ENCODE results near the gene FYB1.
"Not testable (repeated sequence)": the region's sequence is repeated elsewhere in the genome, so short reads cannot be mapped to it uniquely, and the experiment has no call there.

FYB1 gene, protein sequence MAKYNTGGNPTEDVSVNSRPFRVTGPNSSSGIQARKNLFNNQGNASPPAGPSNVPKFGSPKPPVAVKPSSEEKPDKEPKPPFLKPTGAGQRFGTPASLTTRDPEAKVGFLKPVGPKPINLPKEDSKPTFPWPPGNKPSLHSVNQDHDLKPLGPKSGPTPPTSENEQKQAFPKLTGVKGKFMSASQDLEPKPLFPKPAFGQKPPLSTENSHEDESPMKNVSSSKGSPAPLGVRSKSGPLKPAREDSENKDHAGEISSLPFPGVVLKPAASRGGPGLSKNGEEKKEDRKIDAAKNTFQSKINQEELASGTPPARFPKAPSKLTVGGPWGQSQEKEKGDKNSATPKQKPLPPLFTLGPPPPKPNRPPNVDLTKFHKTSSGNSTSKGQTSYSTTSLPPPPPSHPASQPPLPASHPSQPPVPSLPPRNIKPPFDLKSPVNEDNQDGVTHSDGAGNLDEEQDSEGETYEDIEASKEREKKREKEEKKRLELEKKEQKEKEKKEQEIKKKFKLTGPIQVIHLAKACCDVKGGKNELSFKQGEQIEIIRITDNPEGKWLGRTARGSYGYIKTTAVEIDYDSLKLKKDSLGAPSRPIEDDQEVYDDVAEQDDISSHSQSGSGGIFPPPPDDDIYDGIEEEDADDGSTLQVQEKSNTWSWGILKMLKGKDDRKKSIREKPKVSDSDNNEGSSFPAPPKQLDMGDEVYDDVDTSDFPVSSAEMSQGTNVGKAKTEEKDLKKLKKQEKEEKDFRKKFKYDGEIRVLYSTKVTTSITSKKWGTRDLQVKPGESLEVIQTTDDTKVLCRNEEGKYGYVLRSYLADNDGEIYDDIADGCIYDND

DNA sequence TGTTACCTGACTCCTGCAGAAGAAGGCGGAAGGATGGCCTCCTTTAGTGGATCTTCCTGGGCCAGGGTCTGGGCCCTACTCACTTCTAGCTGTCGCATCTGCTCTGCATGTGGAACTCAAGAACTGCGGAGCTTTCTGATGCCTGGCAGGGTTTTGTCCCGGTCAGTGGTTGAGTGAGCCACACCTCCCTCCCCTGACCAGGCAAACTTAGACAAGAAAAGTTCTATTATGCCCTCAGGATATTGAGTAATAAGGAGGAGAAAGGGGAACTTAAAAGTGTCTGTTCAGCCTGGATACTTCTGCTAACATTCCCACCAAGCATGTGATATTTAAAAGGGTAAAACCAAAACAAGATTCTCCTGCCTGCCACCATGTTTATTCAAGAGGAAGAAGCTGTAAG lies at the start of gene FYB1:
Gene FYB1, minus strand, starts transcription at position 127 of the 400 bp plus-strand sequence. CDS start 16,603 bp downstream, outside the sequence.
- DNase-seq: no peak

DNA sequence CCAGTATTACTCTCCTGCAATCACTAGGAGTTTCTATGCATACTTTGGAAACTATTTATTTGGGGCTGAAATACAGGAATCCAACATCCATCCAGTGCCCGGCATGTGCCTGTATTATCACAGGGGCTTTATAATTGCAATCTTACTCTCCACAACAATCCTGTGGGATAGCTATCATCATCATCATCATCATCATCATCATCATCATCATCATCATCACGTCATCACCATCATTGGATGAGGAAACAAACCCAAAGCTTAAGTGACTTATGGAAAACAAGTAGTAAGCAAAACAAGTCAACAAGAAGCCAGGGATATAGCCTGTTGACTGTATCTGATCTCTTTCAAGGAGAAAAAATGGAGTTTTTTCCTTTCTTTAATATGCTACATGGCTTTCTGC lies 47.8 kb upstream of the FYB1 start:
- DNase-seq: no peak

DNA sequence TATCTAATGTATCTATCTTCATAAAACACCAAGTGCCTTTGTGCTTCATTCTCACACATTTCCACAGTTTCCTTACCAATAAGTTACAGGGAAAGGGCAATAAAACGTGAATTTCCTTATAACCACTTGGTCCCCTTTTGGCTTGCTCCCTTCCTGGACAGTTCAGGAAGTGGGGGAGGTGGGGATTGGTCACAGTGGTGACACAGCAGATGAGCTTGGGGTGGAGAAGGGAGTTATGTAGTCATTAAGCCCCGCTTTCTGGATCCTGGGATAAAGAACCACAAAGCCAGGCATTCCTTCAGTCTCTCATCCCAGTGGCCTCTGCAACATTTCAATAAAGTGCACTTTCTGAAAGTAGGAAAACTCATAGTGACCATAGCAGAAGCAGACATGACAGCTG lies 47.1 kb upstream of the FYB1 start:
- DNase-seq: no peak

DNA sequence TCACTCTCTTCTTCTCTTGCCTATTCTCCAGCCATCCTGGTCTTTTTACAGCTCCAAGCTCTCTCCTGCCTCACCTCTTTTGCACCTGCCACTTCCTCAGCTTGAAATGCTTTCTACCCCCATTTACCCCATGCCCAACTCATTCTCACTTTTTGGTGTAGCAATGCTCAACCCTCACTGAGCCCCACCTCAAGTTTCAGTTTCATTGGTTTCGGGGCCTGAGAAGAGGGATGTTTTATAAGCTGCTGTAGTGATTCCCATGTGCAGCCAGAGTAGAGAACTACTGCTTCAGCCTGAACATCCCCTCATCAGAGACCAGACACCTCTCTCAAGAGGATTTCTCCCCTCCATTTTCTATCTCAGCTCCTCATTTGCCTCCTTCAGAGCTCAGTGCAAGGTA lies 45.2 kb upstream of the FYB1 start:
- no peak for DNase-seq

DNA sequence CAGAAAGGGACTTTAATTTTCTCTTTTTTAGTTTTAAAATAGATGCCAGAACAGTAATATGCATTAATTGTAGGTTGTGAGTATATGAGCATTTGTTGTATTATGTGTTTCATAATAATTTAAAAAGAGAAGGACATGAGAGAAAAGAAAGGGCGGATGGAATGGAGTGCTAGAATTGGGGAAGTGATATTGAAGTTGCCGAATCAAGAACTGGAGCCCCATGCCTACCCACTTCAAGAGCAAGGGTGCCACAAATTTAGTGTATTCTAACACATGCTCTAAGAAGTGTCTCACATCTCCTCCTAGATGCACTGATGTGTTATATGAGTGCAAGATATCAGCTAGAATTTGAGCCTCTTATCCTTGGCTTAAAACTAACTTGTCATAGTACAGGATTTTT lies 43.6 kb upstream of the FYB1 start:
- no peak for DNase-seq

DNA sequence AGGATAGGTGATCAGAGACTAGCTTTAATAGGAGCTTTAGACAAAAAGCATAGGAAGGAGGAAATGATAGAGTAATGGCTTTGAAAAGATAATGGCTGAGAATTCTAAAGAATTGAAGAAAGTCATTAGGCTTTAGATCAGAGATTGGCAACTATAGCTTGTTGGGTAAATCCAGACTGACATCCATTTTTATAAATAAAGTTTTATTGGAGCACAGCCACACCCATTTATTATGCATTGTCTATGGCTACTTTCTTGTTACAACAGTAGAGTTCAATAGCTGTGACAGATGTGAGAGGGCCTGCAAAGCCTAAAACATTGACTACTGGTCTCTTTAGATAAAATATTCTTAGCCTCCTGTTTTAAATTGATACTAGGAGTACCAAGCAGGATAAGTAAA lies 40.7 kb upstream of the FYB1 start:
- no peak for DNase-seq

DNA sequence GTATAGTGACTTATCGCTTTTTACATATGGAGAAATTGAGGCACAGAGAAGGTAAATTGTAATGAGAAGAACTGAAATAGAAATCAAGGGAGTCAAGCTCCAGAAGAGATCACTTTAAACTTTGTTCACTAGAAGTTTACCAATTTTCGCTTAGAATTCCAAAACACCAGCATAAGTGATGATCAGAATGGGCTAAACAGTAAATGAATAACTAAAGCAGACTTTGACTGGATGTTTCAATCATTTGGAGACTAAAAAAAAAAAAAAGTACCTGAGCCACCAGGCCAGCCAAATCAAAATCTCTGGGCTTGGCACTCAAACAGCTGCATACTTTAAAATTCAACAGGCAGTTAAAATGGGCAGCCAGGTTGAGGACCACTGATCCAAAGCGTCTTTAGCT lies 38.2 kb upstream of the FYB1 start:
- no peak for DNase-seq

DNA sequence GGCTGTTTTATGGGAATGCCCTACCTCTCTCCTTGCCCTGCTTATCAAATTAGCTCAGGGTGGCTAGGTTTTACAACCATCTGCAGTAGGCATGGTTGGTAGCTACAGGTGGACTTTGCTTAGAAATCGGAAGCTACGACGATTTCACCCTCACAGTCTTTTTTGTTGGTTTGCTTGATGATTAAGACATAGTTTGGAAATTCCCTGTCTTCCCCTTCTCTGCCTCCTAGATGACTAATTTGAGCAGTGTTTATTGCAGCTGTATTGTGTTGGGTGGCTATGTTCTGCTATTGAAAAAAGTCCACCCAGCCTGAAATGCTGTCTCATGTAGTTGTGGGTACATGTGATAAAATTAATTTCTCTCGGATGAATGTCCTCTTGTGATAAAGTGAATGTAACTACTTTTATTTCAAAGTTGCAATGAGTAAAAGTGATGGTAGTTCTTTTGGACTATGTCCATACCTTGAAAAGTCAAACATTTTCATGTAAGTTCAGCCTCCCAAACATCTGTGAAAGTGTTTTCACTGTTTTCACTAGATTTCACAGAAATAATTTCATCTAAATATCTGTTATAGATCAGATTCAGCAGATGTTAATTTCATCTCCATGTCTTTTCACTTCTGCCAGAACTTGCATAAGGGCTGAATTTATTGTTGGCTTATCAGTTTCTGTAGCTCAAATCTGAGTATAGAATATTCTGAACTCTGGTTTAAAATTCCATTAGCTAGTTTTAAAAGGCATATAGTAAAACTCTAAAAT lies 37.3 kb upstream of the FYB1 start:
- no peak for DNase-seq

DNA sequence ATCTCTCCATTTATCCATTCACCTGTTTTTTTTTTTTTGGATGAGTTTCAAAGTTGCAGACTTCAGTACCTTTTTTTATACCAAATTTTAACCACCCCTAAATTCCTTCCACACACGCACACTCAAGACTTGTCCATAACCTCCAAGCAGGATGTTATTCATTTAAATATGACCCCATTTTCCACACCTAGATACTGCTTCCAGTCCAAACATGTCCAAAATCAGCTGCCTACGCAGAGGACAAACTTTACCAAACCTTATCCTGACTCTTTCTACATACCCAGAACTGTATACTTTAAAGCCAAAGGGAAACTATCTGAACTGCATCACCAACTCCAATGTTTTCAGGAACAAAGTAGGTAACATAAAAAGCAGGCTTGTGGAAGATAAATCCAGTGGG lies 36.0 kb upstream of the FYB1 start:
- DNase-seq: no peak

DNA sequence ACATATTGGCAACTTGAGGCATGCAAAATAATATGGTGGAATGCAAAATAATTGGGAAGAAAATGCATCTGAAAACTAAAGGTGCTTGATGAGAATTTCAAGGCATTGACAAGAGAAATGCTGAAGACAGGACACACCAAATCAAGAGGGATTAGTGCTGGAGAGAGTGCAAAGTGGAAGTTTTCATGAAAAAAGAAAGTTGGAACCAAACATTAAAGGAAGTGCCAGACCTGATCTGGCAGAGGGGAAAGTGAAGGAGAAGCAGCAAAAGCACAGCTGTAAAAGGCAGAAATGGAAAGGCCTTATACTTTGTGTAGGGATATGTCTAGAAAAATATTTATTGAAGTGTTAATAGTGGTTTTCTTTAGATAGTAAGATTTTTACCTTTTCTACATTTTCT lies 35.3 kb upstream of the FYB1 start:
- no peak for DNase-seq

DNA sequence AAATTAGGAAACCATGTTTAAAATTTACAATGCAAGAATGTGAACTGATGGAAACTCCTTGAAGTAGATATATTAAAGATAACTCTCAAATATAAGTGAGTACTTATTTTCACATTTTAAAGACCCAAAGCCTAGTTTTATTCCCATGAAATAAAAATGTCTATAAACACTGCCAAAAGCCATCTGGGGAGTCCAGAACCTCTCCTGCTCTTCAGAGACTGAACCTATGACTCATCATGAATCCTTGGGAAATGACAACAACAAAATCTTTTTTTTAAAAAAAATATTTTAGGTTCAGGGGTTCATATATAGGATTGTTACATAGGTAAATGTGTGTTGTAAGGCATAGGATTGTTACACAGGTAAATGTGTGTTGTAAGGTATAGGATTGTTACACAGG lies 33.8 kb upstream of the FYB1 start:
- DNase-seq: no peak

DNA sequence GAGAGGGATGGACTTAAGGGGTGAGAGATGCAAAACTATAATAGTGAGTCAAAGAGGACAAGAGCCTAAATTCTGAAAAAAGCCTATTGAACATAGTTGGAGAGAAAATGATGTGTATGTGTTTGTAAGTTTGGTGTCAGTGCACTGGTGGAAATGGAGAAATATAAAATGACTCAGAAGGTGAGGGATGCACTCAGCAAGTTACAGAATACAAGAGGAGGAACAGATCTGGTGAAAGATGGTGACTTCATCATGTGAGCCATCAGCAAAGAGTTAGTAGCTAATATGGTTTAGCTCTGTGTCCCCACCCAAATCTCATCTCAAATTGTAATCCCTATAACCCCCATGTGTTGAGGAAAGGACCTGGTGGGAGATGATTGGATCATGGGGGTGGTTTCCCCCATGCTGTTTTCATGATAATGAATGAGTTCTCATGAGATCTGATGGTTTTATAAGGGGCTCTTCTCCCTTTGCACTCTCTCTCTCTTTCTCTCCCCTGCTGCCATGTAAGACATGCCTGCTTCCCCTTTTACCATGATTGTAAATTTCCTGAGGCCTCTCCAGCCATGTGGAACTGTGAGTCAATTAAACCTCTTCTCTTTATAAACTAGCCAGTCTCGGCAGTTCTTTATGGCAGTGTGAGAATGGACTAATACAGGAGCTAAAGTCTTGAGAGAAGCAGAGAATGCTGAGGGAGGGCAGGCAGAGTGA lies 30.4 kb upstream of the FYB1 start:
- no peak for DNase-seq

DNA sequence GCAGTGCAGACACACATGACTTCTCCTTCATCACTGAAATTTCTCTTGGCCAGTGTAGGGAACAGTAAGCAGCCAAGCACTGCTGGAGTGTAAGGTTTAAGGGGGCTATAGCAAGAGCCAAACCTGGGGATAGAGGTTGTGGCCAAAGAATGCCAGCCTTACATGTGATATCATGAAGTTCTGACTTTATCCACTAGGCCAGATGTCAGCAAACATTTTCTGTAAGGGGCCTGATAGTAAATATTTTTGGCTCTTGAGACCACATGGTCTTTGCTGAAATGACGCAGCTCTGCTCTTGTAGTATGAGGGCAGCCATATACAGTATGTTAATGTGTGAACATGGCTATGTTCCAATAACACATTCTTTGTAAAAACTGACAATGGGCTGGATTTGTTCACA lies 29.7 kb upstream of the FYB1 start:
- no peak for DNase-seq

DNA sequence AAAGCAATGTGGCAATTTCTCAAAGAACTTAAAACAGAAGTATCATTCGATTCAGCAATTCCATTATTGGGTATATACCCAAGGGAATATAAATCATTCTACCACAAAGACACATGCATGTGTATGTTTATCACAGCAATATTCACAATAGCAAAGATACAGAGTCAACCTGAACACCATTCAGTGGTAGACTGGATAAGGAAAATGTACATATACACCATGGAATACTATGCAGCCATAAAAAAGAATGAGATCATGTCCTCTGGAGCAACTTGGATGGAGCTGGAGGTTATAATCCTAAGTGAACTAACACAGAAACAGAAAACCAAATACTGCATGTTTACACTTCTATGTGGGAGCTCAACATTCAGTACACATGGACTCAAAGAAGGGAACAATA lies 21.4 kb upstream of the FYB1 start:
- no peak for DNase-seq

DNA sequence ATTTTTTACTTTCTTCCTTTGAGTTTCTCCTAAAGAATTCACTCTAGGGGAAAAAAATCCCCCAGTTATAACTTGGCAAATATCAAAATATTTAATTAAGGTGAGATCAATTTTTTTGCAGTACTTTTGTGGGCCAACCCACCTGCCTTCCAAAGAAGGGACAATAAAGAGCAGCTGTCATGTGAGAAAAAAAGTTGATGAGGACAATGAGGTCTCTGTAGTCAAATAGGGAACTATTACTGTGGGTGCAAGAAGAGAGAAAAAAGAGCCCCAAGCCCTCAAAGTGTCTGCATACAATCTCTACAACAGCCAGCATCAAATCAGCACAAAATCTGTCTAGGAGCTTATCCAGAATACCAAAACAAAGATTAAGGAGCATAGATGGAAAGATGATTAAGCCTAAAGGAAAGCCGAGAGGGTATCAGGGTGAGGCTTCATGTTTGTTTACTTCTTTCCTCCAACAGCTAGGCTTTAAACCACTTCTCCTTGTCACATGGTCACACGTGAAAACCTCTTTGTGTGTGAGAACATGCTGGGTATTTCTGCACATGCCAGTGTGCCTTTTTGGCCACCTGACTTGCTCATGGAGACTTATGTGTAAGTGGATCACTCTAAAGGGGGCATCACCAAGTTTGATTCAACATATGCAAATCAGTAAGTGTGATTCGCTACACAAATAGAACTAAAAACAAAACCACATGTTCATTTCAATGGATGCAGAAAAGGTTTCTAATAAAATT lies 19.2 kb upstream of the FYB1 start:
- DNase-seq: no peak

DNA sequence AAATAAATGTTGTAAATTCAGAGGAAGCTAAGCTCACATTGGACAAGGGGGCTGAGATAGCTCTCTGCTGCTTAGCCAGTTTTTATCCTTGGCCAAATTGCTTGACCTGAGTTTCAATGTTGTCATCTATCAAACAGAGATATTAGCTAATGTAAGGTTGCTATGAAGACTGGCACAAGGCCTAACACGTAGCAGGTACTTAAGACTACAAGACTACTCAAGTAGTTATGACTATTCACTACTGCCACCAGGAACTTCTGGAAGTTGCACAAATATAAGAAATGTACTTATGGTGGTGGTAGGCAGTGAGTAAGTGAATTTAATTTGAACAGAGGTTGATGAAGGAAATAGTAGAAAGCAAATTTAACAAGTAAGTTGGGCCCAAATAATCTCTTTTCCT lies 17.4 kb upstream of the FYB1 start:
- no peak for DNase-seq

DNA sequence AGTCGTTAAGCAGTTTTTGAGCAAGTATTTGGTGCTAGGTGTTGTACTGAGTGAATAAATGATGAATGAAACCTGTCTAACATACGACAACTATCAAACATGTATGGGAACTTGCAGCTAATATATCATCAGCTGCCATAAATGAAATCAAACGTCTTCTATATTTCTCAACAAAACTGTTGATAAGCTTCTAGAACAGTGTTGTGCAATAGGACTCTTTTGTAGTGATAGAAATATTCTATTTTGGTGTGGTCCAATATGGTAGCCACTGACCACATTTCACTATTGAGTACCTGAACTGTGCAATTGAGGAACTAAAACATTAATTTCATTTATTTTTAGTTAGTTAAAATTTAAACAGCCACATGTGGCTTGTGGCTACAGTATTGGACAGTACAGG lies 16.3 kb upstream of the FYB1 start:
- no peak for DNase-seq

DNA sequence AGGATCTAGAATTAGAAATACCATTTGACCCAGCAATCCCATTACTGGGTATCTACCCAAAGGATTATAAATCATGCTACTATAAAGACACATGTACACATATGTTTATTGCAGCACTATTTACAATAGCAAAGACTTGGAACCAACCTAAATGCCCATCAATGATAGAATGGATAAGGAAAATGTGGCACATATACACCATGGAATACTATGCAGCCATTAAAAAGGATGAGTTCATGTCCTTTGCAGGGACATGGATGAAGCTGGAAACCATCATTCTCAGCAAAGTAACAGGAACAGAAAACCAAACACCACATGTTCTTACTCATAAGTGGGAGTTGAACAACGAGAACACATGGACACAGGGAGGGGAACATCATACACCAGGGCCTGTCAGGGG lies 15.1 kb upstream of the FYB1 start:
- DNase-seq: not testable (repeated sequence)

DNA sequence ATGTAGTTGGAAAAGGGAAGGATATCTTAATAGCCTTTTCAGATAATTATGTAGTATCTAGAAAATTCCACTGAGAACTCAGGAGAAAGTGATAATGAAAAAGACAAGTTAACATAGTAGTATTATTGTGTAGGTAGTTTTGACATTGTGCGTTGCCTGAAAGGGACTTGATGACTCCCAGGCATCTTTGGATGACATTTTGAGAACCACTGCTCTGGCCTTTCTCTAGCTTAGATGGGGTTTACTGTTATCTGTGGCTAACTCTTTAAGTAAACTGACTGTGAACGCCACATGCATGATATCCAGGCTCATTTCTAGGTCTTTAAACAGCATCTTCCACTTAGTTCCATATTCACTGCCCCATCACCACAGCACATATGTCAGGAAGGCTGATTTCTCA lies 14.4 kb upstream of the FYB1 start:
- DNase-seq: no peak

DNA sequence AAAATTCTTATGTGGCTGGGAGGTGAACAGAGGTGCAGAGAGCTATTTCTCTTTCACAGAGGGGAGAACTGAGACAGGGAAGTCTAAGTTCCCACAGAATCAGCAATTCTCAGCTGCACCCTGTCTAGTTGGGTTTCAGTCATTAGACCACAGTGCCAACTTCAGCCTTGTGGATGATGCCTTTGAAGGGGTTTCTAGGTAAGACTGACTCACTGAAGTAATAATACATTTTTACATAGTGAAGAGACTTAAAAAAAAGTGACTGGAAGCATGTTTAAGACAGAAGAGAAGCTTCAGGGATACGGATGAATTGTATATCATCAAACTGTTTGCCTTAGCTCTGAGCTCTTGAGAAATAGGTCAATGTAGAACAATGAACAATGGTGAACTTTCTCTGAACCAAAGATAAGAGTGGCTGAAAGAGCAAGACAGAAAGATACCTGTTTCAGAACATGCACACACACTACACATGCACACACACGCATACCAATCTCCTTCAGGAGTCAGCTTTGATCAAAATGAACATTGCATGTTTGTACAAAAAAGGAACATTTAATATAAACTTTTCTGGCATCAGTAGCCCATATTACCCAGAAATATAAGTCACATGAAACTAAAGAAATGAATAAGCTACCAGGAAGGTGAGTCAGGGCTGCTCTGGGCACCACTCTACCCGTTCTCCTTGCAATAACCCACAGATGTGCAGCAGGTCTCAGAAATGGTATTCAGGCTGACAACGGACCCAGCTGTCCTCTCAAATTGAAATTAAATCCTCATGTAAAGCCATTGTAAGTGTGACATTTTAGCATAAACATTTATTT lies 12.6 kb upstream of the FYB1 start:
- no peak for DNase-seq

DNA sequence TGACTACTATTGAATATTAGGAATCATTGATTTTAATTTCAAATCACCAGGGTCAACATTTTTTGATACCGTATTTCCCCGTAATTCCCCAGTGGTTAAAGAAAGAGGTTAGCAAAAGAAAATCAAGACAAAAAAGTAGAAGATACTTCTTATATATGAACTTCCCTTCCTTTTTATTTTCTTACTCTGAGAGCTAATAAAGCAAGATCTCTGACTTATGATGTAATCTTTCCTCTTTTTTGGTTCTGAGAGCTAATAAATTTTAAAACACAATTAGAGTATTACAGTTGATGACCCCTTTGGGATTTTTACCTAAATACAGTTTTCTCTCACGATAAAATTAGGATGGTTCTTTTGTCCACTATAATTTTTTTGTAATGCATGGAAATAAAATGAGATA lies 9.2 kb upstream of the FYB1 start:
- no peak for DNase-seq
